OCI-LY7 (cell line): ENCODE measurements around the gene KRTCAP2. TPM values are rescaled to one million over a fixed set of nuclear protein-coding genes. Genes with fewer than 3 reads are reported as not detected.
"Not testable (repeated sequence)": the region's sequence is repeated elsewhere in the genome, so short reads cannot be mapped to it uniquely, and the experiment has no call there.

ENCODE experiments used
- BruUV-seq: library from RNA; stranded (reverse); fragments of 400-500 nt; replicated peaks from 2 replicates; lab custom pipeline; 2021; lab: Mats Ljungman, UMichigan
- CTCF ChIA-PET: fragments of 300-600 bp; sonication (Branson Sonifier 250); formaldehyde crosslinking; loops from one replicate; lab custom pipeline; 2022; ENCODE audit warnings: antibody characterized with exemption; ENCODE audit not compliant: unreplicated experiment; lab: Charles Lee
- POLR2A ChIA-PET: fragments of 300-600 bp; sonication (Branson Sonifier 250); formaldehyde crosslinking; loops from one replicate; lab custom pipeline; 2022; ENCODE audit warnings: antibody characterized with exemption; lab: Charles Lee
- DNase-seq: peaks from one replicate; pipeline ENCODE4 v3.0.0-alpha.2; 2015; ENCODE audit warnings: low spot score
- H2AFZ ChIP-seq: fragments of 200-600 bp; sonication (generic), shearing (Covaris generic); 2 replicates; pipeline ENCODE4 v1.6.1; 2014; ENCODE audit warnings: mild to moderate bottlenecking, antibody characterized with exemption, low read length, moderate library complexity
- H3K27ac ChIP-seq: fragments of 200-600 bp; sonication (generic); 2 replicates; pipeline ENCODE4 v1.5.1; 2014; ENCODE audit warnings: mixed run types, low read depth, mild to moderate bottlenecking, moderate library complexity, low read length, inconsistent platforms; ENCODE audit not compliant: poor library complexity, severe bottlenecking
- H3K36me3 ChIP-seq: fragments of 200-600 bp; sonication (generic); 2 replicates; pipeline ENCODE4 v1.6.1; 2014; ENCODE audit warnings: mild to moderate bottlenecking, antibody characterized with exemption, low read length, moderate library complexity, mixed read lengths; ENCODE audit not compliant: insufficient read depth
- H3K4me1 ChIP-seq: fragments of 200-600 bp; sonication (generic); 2 replicates; pipeline ENCODE4 v1.5.1; 2014; ENCODE audit warnings: mild to moderate bottlenecking, low read length; ENCODE audit not compliant: insufficient read depth, poor library complexity, severe bottlenecking
- H3K4me2 ChIP-seq: fragments of 200-600 bp; sonication (generic); 2 replicates; pipeline ENCODE4 v1.6.1; 2014; ENCODE audit warnings: mild to moderate bottlenecking, low read length
- H3K4me3 ChIP-seq: fragments of 200-600 bp; sonication (generic); 2 replicates; pipeline ENCODE4 v1.5.1; 2014; ENCODE audit warnings: mild to moderate bottlenecking, low read depth, low read length; ENCODE audit not compliant: poor library complexity, severe bottlenecking
- H3K79me2 ChIP-seq: fragments of 200-600 bp; sonication (generic); 2 replicates; pipeline ENCODE4 v1.6.1; 2016; ENCODE audit warnings: low read depth, mild to moderate bottlenecking, low read length, moderate library complexity, mixed read lengths; ENCODE audit not compliant: insufficient read depth
- H3K9me2 ChIP-seq: fragments of 200-600 bp; sonication (generic); 2 replicates; pipeline ENCODE4 v1.6.1; 2016; ENCODE audit warnings: mild to moderate bottlenecking, low read length, mixed read lengths; ENCODE audit not compliant: insufficient read depth
- H3K9me3 ChIP-seq: fragments of 200-600 bp; sonication (generic); 2 replicates; pipeline ENCODE4 v1.6.1; 2014; ENCODE audit warnings: mild to moderate bottlenecking, mixed run types, low read length, mixed read lengths
- H4K20me1 ChIP-seq: fragments of 200-600 bp; sonication (generic); 2 replicates; pipeline ENCODE4 v1.6.1; 2014; ENCODE audit warnings: mild to moderate bottlenecking, antibody characterized with exemption, low read length, moderate library complexity, mixed read lengths; ENCODE audit not compliant: insufficient read depth
- CTCF ChIP-seq: fragments of 200-600 bp; sonication (generic); conservative IDR thresholded peaks from 2 replicates; pipeline ENCODE4 v1.5.1; 2014; ENCODE audit warnings: mild to moderate bottlenecking, antibody characterized with exemption, low read length, moderate library complexity, mixed read lengths
- EZH2phosphoT487 ChIP-seq: fragments of 200-600 bp; sonication (generic); IDR thresholded peaks from 2 replicates; pipeline ENCODE4 v1.6.1; 2018; ENCODE audit warnings: low read depth, borderline replicate concordance, mild to moderate bottlenecking, mixed run types, antibody characterized with exemption, low read length, moderate library complexity, mixed read lengths
- intact Hi-C: fragments of 100-400 bp; cut with micrococcal nuclease; formaldehyde crosslinking; loops from one replicate; pipeline ENCODE4 v1.10.0; 2022; ENCODE audit not compliant: unreplicated experiment
- total RNA-seq, 2 experiments: library from RNA; depleted of rRNA in 1 of 2; stranded (reverse); fragments of >200 nt in 1 of 2; shearing (Covaris generic) in 1 of 2; gene quantifications; 2 replicates each; pipeline ENCODE4 v1.2.3, GENCODE V29; 2014 to 2022

The KRTCAP2 gene
- total RNA-seq, 2 experiments from 2014 or later: 128 to 141 TPM

- Histone ChIP-seq H3K9me2 (no peaks in the 10 kb centered on the region), H2AFZ (peak overlapping the region; percentile 56), H3K4me2 (peak overlapping the region; percentile 39), H4K20me1 (no peaks in the 10 kb centered on the region), H3K9me3 (no peaks in the 10 kb centered on the region), H3K27ac (peak overlapping the region; percentile 35), H3K4me1 (peaks cover 42% of the 10 kb centered on the region), H3K79me2 (no peaks in the 10 kb centered on the region; the same call in 1 of the 2 replicates), H3K36me3 (0 out of 2 replicates have a peak, but pooled peaks cover 5% of the 10 kb centered on the region), H3K4me3 (no peak overlapping the region)
- TF ChIP-seq EZH2phosphoT487: no peak
- TF ChIP-seq CTCF: no peak
- ChIA-PET POLR2A (interaction anchor here (2.0 kb wide), 1 partner anchor 10 kb away, joined by 9 read pairs; no protein-coding TSS in a partner anchor), CTCF (no interaction called here)
- intact Hi-C loops: no loop called here
- DNase-seq: peak; percentile 51
- BruUV-seq: no TSS peak
Observed at GRCh38 chr1:155219592-155220031, 46.5 kb upstream of the KRTCAP2 start.

GRCh38 chr1:155218854-155219591 is 45.9 kb upstream of the KRTCAP2 start:
- H3K36me3 ChIP-seq: 0 out of 2 replicates have a peak, but pooled peaks cover 5% of the 10 kb centered on the region
- H2AFZ ChIP-seq: peak overlapping the region; percentile 56
- no peak for TF ChIP-seq EZH2phosphoT487
- TF ChIP-seq CTCF: no peak
- intact Hi-C loops: no loop called here
- H3K4me2 ChIP-seq: peak overlapping the region; percentile 39
- H3K9me2 ChIP-seq: no peaks in the 10 kb centered on the region
- no peaks in the 10 kb centered on the region for H4K20me1 ChIP-seq
- peak overlapping the region; percentile 4 for H3K4me3 ChIP-seq
- CTCF ChIA-PET: no interaction called here
- BruUV-seq: no TSS peak
- H3K79me2 ChIP-seq: no peaks in the 10 kb centered on the region; the same call in 1 of the 2 replicates
- DNase-seq: peak; percentile 73
- no peaks in the 10 kb centered on the region for H3K9me3 ChIP-seq
- POLR2A ChIA-PET: interaction anchor here (2.0 kb wide), 1 partner anchor 10 kb away, joined by 9 read pairs; no protein-coding TSS in a partner anchor
- peaks cover 36% of the 10 kb centered on the region for H3K4me1 ChIP-seq
- peak overlapping the region; percentile 35 for H3K27ac ChIP-seq

- CTCF ChIA-PET, intact Hi-C loops, H3K4me2 ChIP-seq, H3K4me3 ChIP-seq, H2AFZ ChIP-seq, H3K9me2 ChIP-seq, H3K79me2 ChIP-seq, H3K9me3 ChIP-seq, POLR2A ChIA-PET, BruUV-seq, H3K36me3 ChIP-seq, DNase-seq, H3K27ac ChIP-seq, H4K20me1 ChIP-seq: not testable (repeated sequence)
- H3K4me1 ChIP-seq: peaks cover 20% of the 10 kb centered on the region
Observed at GRCh38 chr1:155214702-155215101, 41.6 kb upstream of the KRTCAP2 start.

- DNase-seq, H3K9me3 ChIP-seq, H3K4me2 ChIP-seq, H3K27ac ChIP-seq, H2AFZ ChIP-seq, H3K9me2 ChIP-seq, H3K79me2 ChIP-seq, H3K4me3 ChIP-seq, POLR2A ChIA-PET, CTCF ChIA-PET, intact Hi-C loops, BruUV-seq, H3K36me3 ChIP-seq, H4K20me1 ChIP-seq: not testable (repeated sequence)
- peaks cover 26% of the 10 kb centered on the region for H3K4me1 ChIP-seq
Observed at GRCh38 chr1:155212051-155212440, 38.9 kb upstream of the KRTCAP2 start.
